ENCODE measurements around the gene PRDX2. TPM values are rescaled to one million over a fixed set of nuclear protein-coding genes. Genes with fewer than 3 reads are reported as not detected.

PRDX2 gene
- polyA plus RNA-seq, 3 donors, result 40.0 to 71.5 (median 46.7) TPM

DNA sequence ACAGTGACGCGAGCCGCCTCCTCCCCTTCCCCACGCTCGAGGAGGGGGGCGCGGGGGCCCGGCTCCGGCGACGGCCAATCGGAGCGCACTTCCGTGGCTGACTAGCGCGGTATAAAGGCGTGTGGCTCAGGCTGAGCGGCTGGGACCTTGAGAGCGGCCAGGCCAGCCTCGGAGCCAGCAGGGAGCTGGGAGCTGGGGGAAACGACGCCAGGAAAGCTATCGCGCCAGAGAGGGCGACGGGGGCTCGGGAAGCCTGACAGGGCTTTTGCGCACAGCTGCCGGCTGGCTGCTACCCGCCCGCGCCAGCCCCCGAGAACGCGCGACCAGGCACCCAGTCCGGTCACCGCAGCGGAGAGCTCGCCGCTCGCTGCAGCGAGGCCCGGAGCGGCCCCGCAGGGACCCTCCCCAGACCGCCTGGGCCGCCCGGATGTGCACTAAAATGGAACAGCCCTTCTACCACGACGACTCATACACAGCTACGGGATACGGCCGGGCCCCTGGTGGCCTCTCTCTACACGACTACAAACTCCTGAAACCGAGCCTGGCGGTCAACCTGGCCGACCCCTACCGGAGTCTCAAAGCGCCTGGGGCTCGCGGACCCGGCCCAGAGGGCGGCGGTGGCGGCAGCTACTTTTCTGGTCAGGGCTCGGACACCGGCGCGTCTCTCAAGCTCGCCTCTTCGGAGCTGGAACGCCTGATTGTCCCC is 10.1 kb downstream of the PRDX2 start, which contains the start of gene JUNB:
JUNB (plus strand) TSS at position 142 of the 706 bp plus-strand sequence; CDS start at position 428, 286 bp downstream.
- TF ChIP-seq, protein P1, sequence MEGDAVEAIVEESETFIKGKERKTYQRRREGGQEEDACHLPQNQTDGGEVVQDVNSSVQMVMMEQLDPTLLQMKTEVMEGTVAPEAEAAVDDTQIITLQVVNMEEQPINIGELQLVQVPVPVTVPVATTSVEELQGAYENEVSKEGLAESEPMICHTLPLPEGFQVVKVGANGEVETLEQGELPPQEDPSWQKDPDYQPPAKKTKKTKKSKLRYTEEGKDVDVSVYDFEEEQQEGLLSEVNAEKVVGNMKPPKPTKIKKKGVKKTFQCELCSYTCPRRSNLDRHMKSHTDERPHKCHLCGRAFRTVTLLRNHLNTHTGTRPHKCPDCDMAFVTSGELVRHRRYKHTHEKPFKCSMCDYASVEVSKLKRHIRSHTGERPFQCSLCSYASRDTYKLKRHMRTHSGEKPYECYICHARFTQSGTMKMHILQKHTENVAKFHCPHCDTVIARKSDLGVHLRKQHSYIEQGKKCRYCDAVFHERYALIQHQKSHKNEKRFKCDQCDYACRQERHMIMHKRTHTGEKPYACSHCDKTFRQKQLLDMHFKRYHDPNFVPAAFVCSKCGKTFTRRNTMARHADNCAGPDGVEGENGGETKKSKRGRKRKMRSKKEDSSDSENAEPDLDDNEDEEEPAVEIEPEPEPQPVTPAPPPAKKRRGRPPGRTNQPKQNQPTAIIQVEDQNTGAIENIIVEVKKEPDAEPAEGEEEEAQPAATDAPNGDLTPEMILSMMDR (IDR thresholded peaks at IDR 0.05), result no peak
- H3K9ac ChIP-seq (ENCODE audit: insufficient read depth, low read length, poor library complexity, severe bottlenecking), result peak within 1 kb of the TSS; percentile 100
- H3K27ac Mint-ChIP-seq, result peak within 1 kb of the TSS; percentile 99 to 100 (median 100)
- H3K4me3 Mint-ChIP-seq, result peak within 1 kb of the TSS; percentile 95 to 98
- intact Hi-C loops (cut with micrococcal nuclease), result loop anchor here (1.0 to 10.0 kb wide), 5 partner anchors 9 to 361 kb away; partner anchors contain the start of genes CALR (in 1 of the 2), IER2 (in 1 of the 2), MAN2B1 (in 1 of the 2) and STX10 (in 1 of the 2)
- H3K27me3 ChIP-seq (ENCODE audit: control insufficient read depth in 2 of 2, insufficient read depth in 2 of 2, low read length in 2 of 2), result no peaks in the 10 kb centered on the region
- H3K36me3 ChIP-seq (replicated peaks in 1 of 2; ENCODE audit: control insufficient read depth in 1 of 2, insufficient read depth in 2 of 2, low read length in 2 of 2), result no peaks in the 10 kb centered on the region
- peaks cover 0 to 4% (median 1%) of the 10 kb centered on the region in 3 donors for H3K27me3 Mint-ChIP-seq (ENCODE audit: low read depth in 3 of 3)
- peaks cover 46% of the 10 kb centered on the region for H4K20me1 ChIP-seq (ENCODE audit: insufficient read depth, low read length)
- peaks cover 60 to 64% of the 10 kb centered on the region in 2 donors for H3K4me1 ChIP-seq (ENCODE audit: control insufficient read depth in 1 of 2, insufficient read depth in 2 of 2, low read length in 2 of 2)
- under 1% methylated on average over 73 of the region's 73 CpGs for WGBS (ENCODE audit: insufficient coverage)
- H3K79me2 ChIP-seq (ENCODE audit: insufficient read depth, low read length), result peaks cover 78% of the 10 kb centered on the region
- H3K9me3 Mint-ChIP-seq, result peaks cover 0 to 7% (median 0%) of the 10 kb centered on the region in 7 donors
- peak within 1 kb of the TSS; percentile 86 to 100 (median 100) for H3K4me3 ChIP-seq (replicated peaks in 1 of 3; ENCODE audit: low read depth in 2 of 3, low read length in 3 of 3)
- H2AFZ ChIP-seq (ENCODE audit: insufficient read depth, low read depth, low read length, poor library complexity, severe bottlenecking), result no peak within 1 kb of the TSS
- H3K9me3 ChIP-seq (replicated peaks in 1 of 2; ENCODE audit: control insufficient read depth in 1 of 2, insufficient read depth in 1 of 2, low read length in 2 of 2), result no peaks in the 10 kb centered on the region
- peaks cover 51% of the 10 kb centered on the region for H3K4me1 Mint-ChIP-seq
- H3K4me2 ChIP-seq (replicated peaks; ENCODE audit: extremely low read depth, low read length, poor library complexity, severe bottlenecking), result peak within 1 kb of the TSS; percentile 99
- H3K36me3 Mint-ChIP-seq, result peaks cover 2 to 12% of the 10 kb centered on the region in 2 donors
- H3K27ac ChIP-seq (ENCODE audit: low read depth in 1 of 2, low read length in 2 of 2), result peak within 1 kb of the TSS; percentile 95 to 100
- DNase-seq, result peak; percentile 97 to 99 (median 98)

DNA sequence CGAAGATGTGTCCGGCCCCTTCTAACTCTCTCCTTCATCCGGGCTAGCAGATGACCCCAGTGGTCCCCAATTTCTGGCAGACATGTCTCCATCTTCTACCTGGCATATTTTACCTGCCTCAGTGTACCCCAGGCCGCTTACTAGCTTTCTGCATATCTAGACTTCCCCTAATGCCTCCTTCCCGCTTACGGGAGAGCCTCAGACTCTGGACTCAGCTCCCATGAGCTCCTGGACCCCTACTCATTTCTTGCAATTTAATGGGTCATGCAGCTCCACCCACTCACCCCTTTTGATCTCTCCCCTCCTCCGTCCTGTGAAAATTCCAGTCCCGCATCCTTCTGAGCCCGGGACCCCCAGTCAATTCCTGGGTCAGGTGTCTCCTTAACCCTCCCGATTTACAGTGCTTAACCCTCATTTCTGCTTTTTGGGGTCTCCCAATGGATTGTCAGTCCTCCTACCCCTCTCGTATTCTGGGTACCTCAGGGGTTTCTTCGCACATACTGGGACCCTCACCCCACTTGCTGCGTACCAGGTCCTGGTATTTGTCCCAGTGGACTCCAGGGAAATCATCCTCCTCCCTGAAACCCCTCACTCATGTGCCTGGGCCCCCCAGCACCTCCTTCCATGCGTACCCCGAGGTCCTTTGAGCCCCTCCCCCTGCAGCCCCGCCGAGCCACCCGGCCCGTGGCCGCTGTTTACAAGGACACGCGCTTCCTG is 10.8 kb downstream of the PRDX2 start:
- H3K4me1 ChIP-seq (ENCODE audit: control insufficient read depth in 1 of 2, insufficient read depth in 2 of 2, low read length in 2 of 2), result peaks cover 58 to 64% of the 10 kb centered on the region in 2 donors
- Mint-ChIP-seq H3K4me1 (peaks cover 44% of the 10 kb centered on the region), H3K27me3 (ENCODE audit: low read depth in 3 of 3) (peaks cover 0 to 4% (median 1%) of the 10 kb centered on the region in 3 donors), H3K4me3 (peak overlapping the region; percentile 95 to 98), H3K9me3 (peaks cover 0 to 7% (median 0%) of the 10 kb centered on the region in 7 donors), H3K27ac (peak overlapping the region; percentile 99 to 100 (median 100)), H3K36me3 (peaks cover 2 to 12% of the 10 kb centered on the region in 2 donors)
- H3K4me2 ChIP-seq (replicated peaks; ENCODE audit: extremely low read depth, low read length, poor library complexity, severe bottlenecking), result peak overlapping the region; percentile 99
- H3K27ac ChIP-seq (ENCODE audit: low read depth in 1 of 2, low read length in 2 of 2), result peak overlapping the region; percentile 95 to 100
- H3K9me3 ChIP-seq (replicated peaks in 1 of 2; ENCODE audit: control insufficient read depth in 1 of 2, insufficient read depth in 1 of 2, low read length in 2 of 2), result no peaks in the 10 kb centered on the region
- H3K4me3 ChIP-seq (replicated peaks in 1 of 3; ENCODE audit: low read depth in 2 of 3, low read length in 3 of 3), result peak overlapping the region; percentile 85 to 100 (median 100)
- no peak overlapping the region for H2AFZ ChIP-seq (ENCODE audit: insufficient read depth, low read depth, low read length, poor library complexity, severe bottlenecking)
- DNase-seq, result peak in 2 of 3 donors; percentile 35 to 46
- peaks cover 79% of the 10 kb centered on the region for H3K79me2 ChIP-seq (ENCODE audit: insufficient read depth, low read length)
- peak overlapping the region; percentile 100 for H3K9ac ChIP-seq (ENCODE audit: insufficient read depth, low read length, poor library complexity, severe bottlenecking)
- H3K27me3 ChIP-seq (ENCODE audit: control insufficient read depth in 2 of 2, insufficient read depth in 2 of 2, low read length in 2 of 2), result no peaks in the 10 kb centered on the region
- H4K20me1 ChIP-seq (ENCODE audit: insufficient read depth, low read length), result peaks cover 42% of the 10 kb centered on the region
- TF ChIP-seq, protein P1 (IDR thresholded peaks at IDR 0.05), result no peak
- no peaks in the 10 kb centered on the region for H3K36me3 ChIP-seq (replicated peaks in 1 of 2; ENCODE audit: control insufficient read depth in 1 of 2, insufficient read depth in 2 of 2, low read length in 2 of 2)
- under 1% methylated on average over 20 of the region's 22 CpGs for WGBS (ENCODE audit: insufficient coverage)
- intact Hi-C loops (cut with micrococcal nuclease), result loop anchor here (1.0 to 10.0 kb wide), 5 partner anchors 8 to 362 kb away; partner anchors contain the start of genes CALR (in 1 of the 2), IER2 (in 1 of the 2), MAN2B1 (in 1 of the 2) and STX10 (in 1 of the 2)

All from CD14-positive monocyte (primary cell).